Left lung (tissue), 10 donors: ENCODE data around the gene SHD. TPM values are rescaled to one million over a fixed set of nuclear protein-coding genes. Genes with fewer than 3 reads are reported as not detected.

Experiments
- ATAC-seq: fragments of 200-7000 bp; cut with Tn5 transposase; one replicate; pipeline ENCODE4 v1.9.1; 2020; ENCODE audit warnings: moderate library complexity
- DNase-seq, 4 donors: peaks; one replicate each; pipeline ENCODE4 v3.0.0-alpha.2; 2013 to 2020
- H3K27ac ChIP-seq, 2 donors: fragments of 200-600 bp; sonication (generic) in 1 of 2; one replicate each; pipeline versions ENCODE4 v1.5.0 to v1.8.0; 2020 to 2021
- H3K27me3 ChIP-seq, 2 donors: fragments of 200-600 bp; sonication (generic) in 1 of 2; one replicate each; pipeline versions ENCODE4 v1.5.0 to v1.8.0; 2020 to 2021
- H3K36me3 ChIP-seq, 2 donors: fragments of 200-600 bp; sonication (generic) in 1 of 2; one replicate each; pipeline versions ENCODE4 v1.5.0 to v1.8.0; 2020 to 2021
- H3K4me1 ChIP-seq, 2 donors: fragments of 200-600 bp; one replicate each; pipeline ENCODE4 v1.8.0; 2021
- H3K4me3 ChIP-seq, 2 donors: fragments of 200-600 bp; sonication (generic) in 1 of 2; one replicate each; pipeline versions ENCODE4 v1.5.0 to v1.8.0; 2020 to 2021; ENCODE audit warnings: mild to moderate bottlenecking in 1 of 2
- H3K9me3 ChIP-seq, 2 donors: fragments of 200-600 bp; sonication (generic) in 1 of 2; one replicate each; pipeline versions ENCODE4 v1.5.0 to v1.8.0; 2020 to 2021
- intact Hi-C, 2 donors: fragments of 100-400 bp; cut with DNase I; formaldehyde crosslinking; loops; one replicate each; pipeline versions ENCODE4 v1.11.2 to v1.14.2; 2022
- polyA plus RNA-seq, 6 donors: library from polyadenylated mRNA; unstranded; fragments of 120-200 nt; gene quantifications; one replicate each; pipeline ENCODE4 v1.2.1, GENCODE V29; 2013; ENCODE audit not compliant: insufficient read length in 6 of 6
- total RNA-seq, 2 donors: library from RNA; stranded (reverse); fragmentation: NEBNext Ultra II Directional; extraction: Animal tissue kit (Norgen Biotek cat#: 25700); gene quantifications; one replicate each; pipeline ENCODE4 v1.2.1, GENCODE V29; 2021
- TF ChIP-seq, protein P1 (sequence below), 2 donors: fragments of 200-600 bp; sonication (generic) in 1 of 2; IDR thresholded peaks; one replicate each; pipeline versions ENCODE4 v1.5.0 to v1.8.0; 2021; ENCODE audit warnings: antibody characterized with exemption in 2 of 2
- donor health status: DM: no; HTN: yes; CAD: no.
- donor health status: DM: no; HTN: no; CAD: no.

Gene SHD
- total and polyA plus RNA-seq, 8 donors = 0.21 to 0.28 (median 0.21) TPM; not detected in 3

GRCh38 chr19:4302243-4302640 lies 23.2 kb downstream of the SHD start, which contains the start of gene TMIGD2:
TSS of gene TMIGD2 (minus strand) at chr19:4302389. CDS start at chr19:4302385, 4 bp downstream.
- H3K4me3 ChIP-seq = no peak within 1 kb of the TSS
- no peak for ATAC-seq
- no peaks in the 10 kb centered on the region for H3K9me3 ChIP-seq
- no peaks in the 10 kb centered on the region for H3K36me3 ChIP-seq
- intact Hi-C loops = no loop called here
- peaks cover 0 to 5% of the 10 kb centered on the region in 2 donors for H3K4me1 ChIP-seq
- no peak for DNase-seq
- TF ChIP-seq, protein P1, sequence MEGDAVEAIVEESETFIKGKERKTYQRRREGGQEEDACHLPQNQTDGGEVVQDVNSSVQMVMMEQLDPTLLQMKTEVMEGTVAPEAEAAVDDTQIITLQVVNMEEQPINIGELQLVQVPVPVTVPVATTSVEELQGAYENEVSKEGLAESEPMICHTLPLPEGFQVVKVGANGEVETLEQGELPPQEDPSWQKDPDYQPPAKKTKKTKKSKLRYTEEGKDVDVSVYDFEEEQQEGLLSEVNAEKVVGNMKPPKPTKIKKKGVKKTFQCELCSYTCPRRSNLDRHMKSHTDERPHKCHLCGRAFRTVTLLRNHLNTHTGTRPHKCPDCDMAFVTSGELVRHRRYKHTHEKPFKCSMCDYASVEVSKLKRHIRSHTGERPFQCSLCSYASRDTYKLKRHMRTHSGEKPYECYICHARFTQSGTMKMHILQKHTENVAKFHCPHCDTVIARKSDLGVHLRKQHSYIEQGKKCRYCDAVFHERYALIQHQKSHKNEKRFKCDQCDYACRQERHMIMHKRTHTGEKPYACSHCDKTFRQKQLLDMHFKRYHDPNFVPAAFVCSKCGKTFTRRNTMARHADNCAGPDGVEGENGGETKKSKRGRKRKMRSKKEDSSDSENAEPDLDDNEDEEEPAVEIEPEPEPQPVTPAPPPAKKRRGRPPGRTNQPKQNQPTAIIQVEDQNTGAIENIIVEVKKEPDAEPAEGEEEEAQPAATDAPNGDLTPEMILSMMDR (IDR thresholded peaks at IDR 0.05) = no peak
- H3K27ac ChIP-seq = no peak within 1 kb of the TSS
- H3K27me3 ChIP-seq = peaks cover 0 to 35% of the 10 kb centered on the region in 2 donors

- no peak overlapping the region for H3K27ac ChIP-seq
- intact Hi-C loops = no loop called here
- ATAC-seq = no peak
- H3K36me3 ChIP-seq = no peaks in the 10 kb centered on the region
- no peak for DNase-seq
- H3K27me3 ChIP-seq = peaks cover 0 to 35% of the 10 kb centered on the region in 2 donors
- H3K9me3 ChIP-seq = no peaks in the 10 kb centered on the region
- TF ChIP-seq, protein P1 (IDR thresholded peaks at IDR 0.05) = no peak
- peaks cover 0 to 5% of the 10 kb centered on the region in 2 donors for H3K4me1 ChIP-seq
- H3K4me3 ChIP-seq = no peak overlapping the region
These were observed 24.9 kb downstream of the SHD start for GRCh38 chr19:4303819-4304537.

GRCh38 chr19:4304538-4305256 lies 25.6 kb downstream of the SHD start, which contains the start of gene FSD1:
TSS of gene FSD1 (plus strand) at chr19:4304598. CDS start at chr19:4304747, 149 bp downstream.
- H3K4me3 ChIP-seq = no peak within 1 kb of the TSS

DNA sequence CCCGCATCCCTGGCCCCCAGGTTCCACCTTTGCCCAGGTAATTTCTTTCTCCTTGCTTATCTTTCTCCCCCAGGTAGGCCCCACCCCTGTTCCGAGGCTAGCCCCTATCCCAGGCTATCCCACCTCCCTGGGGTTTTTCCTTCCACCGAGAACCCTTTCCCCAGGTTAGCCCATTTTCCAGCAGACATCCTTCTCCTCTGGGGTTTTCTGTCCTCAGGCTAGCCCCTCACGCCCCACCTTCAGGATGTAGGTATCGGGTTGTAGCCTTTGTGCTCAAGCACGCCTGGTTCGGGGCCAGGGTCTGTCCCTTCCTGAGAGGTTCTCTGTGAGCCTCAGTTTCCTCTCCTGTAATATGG lies 26.2 kb downstream of the SHD start:
- TF ChIP-seq, protein P1 (IDR thresholded peaks at IDR 0.05) = no peak

More at GRCh38 chr19:4304538-4305256, 25.6 kb downstream of the SHD start, which contains the start of gene FSD1:
- Histone ChIP-seq H3K27me3 (peaks cover 0 to 35% of the 10 kb centered on the region in 2 donors), H3K36me3 (no peaks in the 10 kb centered on the region), H3K9me3 (no peaks in the 10 kb centered on the region), H3K27ac (no peak within 1 kb of the TSS), H3K4me1 (peaks cover 0 to 5% of the 10 kb centered on the region in 2 donors)
- DNase-seq (no peak), ATAC-seq (no peak)
- intact Hi-C loops = no loop called here
- TF ChIP-seq, protein P1 (IDR thresholded peaks at IDR 0.05) = no peak

GRCh38 chr19:4305659-4306058 lies 26.6 kb downstream of the SHD start:
- TF ChIP-seq, protein P1 (IDR thresholded peaks at IDR 0.05) = no peak
- H3K9me3 ChIP-seq = no peaks in the 10 kb centered on the region
- intact Hi-C loops = no loop called here

More for the DNA sequence above, 26.2 kb downstream of the SHD start:
- intact Hi-C loops = no loop called here
- Histone ChIP-seq H3K4me3 (no peak overlapping the region), H3K36me3 (no peaks in the 10 kb centered on the region), H3K9me3 (no peaks in the 10 kb centered on the region), H3K27ac (no peak overlapping the region), H3K27me3 (peaks cover 0 to 35% of the 10 kb centered on the region in 2 donors), H3K4me1 (peaks cover 0 to 5% of the 10 kb centered on the region in 2 donors)
- ATAC-seq (no peak), DNase-seq (no peak)

More at GRCh38 chr19:4305659-4306058, 26.6 kb downstream of the SHD start:
- Histone ChIP-seq H3K36me3 (no peaks in the 10 kb centered on the region), H3K4me1 (peaks cover 0 to 5% of the 10 kb centered on the region in 2 donors), H3K4me3 (no peak overlapping the region), H3K27ac (no peak overlapping the region), H3K27me3 (peaks cover 0 to 35% of the 10 kb centered on the region in 2 donors)
- ATAC-seq (no peak), DNase-seq (no peak)
